Osteoblast (primary cell): ENCODE results near the gene TNFAIP2. TPM values are rescaled to one million over a fixed set of nuclear protein-coding genes. Genes with fewer than 3 reads are reported as not detected.

ENCODE experiments used
- DNase-seq: peaks from one replicate; pipeline ENCODE4 v3.0.0; 2011; ENCODE audit warnings: low spot score, mixed read lengths; ENCODE audit not compliant: insufficient read length; ENCODE audit errors: missing footprints
- H2AFZ ChIP-seq: 2 replicates; pipeline ENCODE4 v1.6.0; 2011; ENCODE audit warnings: mild to moderate bottlenecking, low read length
- H3K27ac ChIP-seq: 2 replicates; pipeline ENCODE4 v1.5.1; 2011; ENCODE audit warnings: mild to moderate bottlenecking, low read depth, low read length, moderate library complexity
- H3K27me3 ChIP-seq: 2 replicates; pipeline ENCODE4 v1.6.0; 2012; ENCODE audit warnings: mild to moderate bottlenecking, control low read depth, inconsistent platforms, low read length, moderate library complexity; ENCODE audit not compliant: insufficient read depth
- H3K36me3 ChIP-seq: 2 replicates; pipeline ENCODE4 v1.5.1; 2011; ENCODE audit warnings: mild to moderate bottlenecking, low read length, control low read depth, moderate library complexity; ENCODE audit not compliant: insufficient read depth
- H3K4me1 ChIP-seq: 2 replicates; pipeline ENCODE4 v1.5.1; 2011; ENCODE audit warnings: mild to moderate bottlenecking, low read length, control low read depth, moderate library complexity; ENCODE audit not compliant: insufficient read depth
- H3K4me2 ChIP-seq: 2 replicates; pipeline ENCODE4 v1.6.0; 2011; ENCODE audit warnings: mild to moderate bottlenecking, low read length; ENCODE audit not compliant: insufficient read depth
- H3K4me3 ChIP-seq: fragments of 200-600 bp; sonication (generic); 3 replicates; pipeline ENCODE4 v1.5.1; 2012; ENCODE audit warnings: mild to moderate bottlenecking, low read length, inconsistent platforms; ENCODE audit not compliant: insufficient read depth
- H3K79me2 ChIP-seq: 2 replicates; pipeline ENCODE4 v1.6.0; 2012; ENCODE audit warnings: mild to moderate bottlenecking, low read length, control low read depth, inconsistent platforms; ENCODE audit not compliant: insufficient read depth
- H3K9me3 ChIP-seq: 2 replicates; pipeline ENCODE4 v1.5.1; 2011; ENCODE audit warnings: low read depth, low read length, control low read depth
- H4K20me1 ChIP-seq: 2 replicates; pipeline ENCODE4 v1.6.0; 2012; ENCODE audit warnings: mild to moderate bottlenecking, low read length, control low read depth; ENCODE audit not compliant: insufficient read depth
- total RNA-seq: library from RNA; depleted of rRNA; stranded (reverse); fragments of >200 nt; gene quantifications from 2 replicates; pipeline ENCODE4 v1.2.3, GENCODE V29; 2012
- TF ChIP-seq, protein P1 (sequence below): IDR thresholded peaks from 2 replicates; pipeline ENCODE4 v1.5.1; 2011; ENCODE audit warnings: mild to moderate bottlenecking, low read depth, low read length, moderate library complexity; ENCODE audit errors: extremely low read depth

Gene TNFAIP2
- total RNA-seq, 1 donor = 60.1 TPM

DNA sequence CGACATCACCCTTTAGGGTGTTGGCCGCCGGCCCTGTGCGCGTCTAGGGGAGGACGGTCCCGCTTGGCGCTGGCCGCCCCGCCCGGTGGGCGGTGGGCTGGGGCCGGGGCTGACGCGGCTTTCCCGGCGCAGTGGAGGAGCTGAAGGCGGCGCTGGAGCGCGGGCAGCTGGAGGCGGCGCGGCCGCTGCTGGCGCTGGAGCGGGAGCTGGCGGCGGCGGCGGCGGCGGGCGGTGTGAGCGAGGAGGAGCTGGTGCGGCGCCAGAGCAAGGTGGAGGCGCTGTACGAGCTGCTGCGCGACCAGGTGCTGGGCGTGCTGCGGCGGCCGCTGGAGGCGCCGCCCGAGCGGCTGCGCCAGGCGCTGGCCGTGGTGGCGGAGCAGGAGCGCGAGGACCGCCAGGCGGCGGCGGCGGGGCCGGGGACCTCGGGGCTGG is 3.6 kb downstream of the TNFAIP2 start:
- DNase-seq = peak; percentile 82
- Histone ChIP-seq H3K27ac (no peak overlapping the region), H3K4me3 (no peak overlapping the region), H3K36me3 (peaks cover 9% of the 10 kb centered on the region), H3K79me2 (peaks cover 25% of the 10 kb centered on the region), H3K4me2 (no peak overlapping the region), H4K20me1 (peaks cover 48% of the 10 kb centered on the region), H3K9me3 (no peaks in the 10 kb centered on the region), H3K4me1 (peaks cover 49% of the 10 kb centered on the region), H2AFZ (no peak overlapping the region), H3K27me3 (no peaks in the 10 kb centered on the region)
- TF ChIP-seq, protein P1, sequence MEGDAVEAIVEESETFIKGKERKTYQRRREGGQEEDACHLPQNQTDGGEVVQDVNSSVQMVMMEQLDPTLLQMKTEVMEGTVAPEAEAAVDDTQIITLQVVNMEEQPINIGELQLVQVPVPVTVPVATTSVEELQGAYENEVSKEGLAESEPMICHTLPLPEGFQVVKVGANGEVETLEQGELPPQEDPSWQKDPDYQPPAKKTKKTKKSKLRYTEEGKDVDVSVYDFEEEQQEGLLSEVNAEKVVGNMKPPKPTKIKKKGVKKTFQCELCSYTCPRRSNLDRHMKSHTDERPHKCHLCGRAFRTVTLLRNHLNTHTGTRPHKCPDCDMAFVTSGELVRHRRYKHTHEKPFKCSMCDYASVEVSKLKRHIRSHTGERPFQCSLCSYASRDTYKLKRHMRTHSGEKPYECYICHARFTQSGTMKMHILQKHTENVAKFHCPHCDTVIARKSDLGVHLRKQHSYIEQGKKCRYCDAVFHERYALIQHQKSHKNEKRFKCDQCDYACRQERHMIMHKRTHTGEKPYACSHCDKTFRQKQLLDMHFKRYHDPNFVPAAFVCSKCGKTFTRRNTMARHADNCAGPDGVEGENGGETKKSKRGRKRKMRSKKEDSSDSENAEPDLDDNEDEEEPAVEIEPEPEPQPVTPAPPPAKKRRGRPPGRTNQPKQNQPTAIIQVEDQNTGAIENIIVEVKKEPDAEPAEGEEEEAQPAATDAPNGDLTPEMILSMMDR = no peak

DNA sequence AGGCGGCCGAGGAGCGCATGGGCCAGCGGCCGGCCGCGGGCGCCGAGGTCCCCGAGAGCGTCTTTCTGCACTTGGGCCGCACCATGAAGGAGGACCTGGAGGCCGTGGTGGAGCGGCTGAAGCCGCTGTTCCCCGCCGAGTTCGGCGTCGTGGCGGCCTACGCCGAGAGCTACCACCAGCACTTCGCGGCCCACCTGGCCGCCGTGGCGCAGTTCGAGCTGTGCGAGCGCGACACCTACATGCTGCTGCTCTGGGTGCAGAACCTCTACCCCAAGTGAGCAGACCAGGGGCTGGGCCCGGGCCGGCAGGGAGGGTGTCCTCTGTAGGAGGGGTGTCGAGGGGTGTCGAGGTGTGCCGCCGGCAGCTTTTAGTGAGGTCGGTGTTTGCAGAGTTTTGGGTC is 4.1 kb downstream of the TNFAIP2 start:
- no peak overlapping the region for H3K4me3 ChIP-seq
- H4K20me1 ChIP-seq = peaks cover 48% of the 10 kb centered on the region
- H3K4me1 ChIP-seq = peaks cover 45% of the 10 kb centered on the region
- H2AFZ ChIP-seq = no peak overlapping the region
- TF ChIP-seq, protein P1 = no peak
- no peaks in the 10 kb centered on the region for H3K9me3 ChIP-seq
- peak; percentile 76 for DNase-seq
- peaks cover 25% of the 10 kb centered on the region for H3K79me2 ChIP-seq
- H3K27ac ChIP-seq = no peak overlapping the region
- no peak overlapping the region for H3K4me2 ChIP-seq
- H3K36me3 ChIP-seq = peaks cover 10% of the 10 kb centered on the region
- no peaks in the 10 kb centered on the region for H3K27me3 ChIP-seq

DNA sequence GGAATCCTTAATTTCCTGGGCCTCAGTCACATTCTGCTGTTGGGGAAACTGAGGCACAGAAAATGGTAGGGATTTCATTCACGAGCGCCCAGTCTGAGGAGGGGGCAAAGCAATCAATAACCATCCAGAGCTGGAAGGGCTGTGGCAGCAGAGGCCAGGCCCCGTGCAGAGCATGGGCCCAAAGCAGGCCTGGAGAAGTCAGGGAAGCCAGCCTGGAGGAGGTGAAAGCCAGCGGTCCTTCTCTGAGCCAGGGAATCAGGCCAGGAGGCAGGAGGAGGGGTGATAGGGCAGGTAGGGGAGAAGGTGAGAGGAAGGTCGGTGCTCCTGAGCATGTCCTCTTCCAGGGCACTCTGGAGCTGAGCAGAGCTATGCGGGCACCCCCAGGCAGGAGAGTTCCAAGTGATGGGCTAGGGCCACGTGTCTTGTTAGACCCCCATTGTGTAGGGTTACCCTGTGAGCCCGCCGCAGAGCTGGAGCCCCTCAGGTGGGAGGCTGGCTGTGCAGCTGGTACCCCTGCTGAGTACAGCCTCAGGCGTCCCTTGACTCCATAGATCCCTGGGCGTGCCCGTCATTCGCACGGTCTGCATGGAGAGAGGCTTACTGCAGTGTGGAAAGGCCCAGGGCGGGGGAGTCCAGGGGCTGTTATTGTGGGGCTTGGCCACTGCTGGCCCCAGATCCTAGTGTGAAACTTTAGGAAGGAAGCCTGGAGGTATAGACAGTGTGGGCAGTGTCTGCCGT is 4.8 kb downstream of the TNFAIP2 start:
- H4K20me1 ChIP-seq = peaks cover 48% of the 10 kb centered on the region
- no peaks in the 10 kb centered on the region for H3K9me3 ChIP-seq
- TF ChIP-seq, protein P1 = no peak
- H3K27me3 ChIP-seq = no peaks in the 10 kb centered on the region
- no peak overlapping the region for H2AFZ ChIP-seq
- peak; percentile 90 for DNase-seq
- H3K79me2 ChIP-seq = peaks cover 25% of the 10 kb centered on the region
- no peak overlapping the region for H3K4me2 ChIP-seq
- peaks cover 16% of the 10 kb centered on the region for H3K36me3 ChIP-seq
- H3K4me3 ChIP-seq = no peak overlapping the region
- peaks cover 39% of the 10 kb centered on the region for H3K4me1 ChIP-seq
- H3K27ac ChIP-seq = no peak overlapping the region

DNA sequence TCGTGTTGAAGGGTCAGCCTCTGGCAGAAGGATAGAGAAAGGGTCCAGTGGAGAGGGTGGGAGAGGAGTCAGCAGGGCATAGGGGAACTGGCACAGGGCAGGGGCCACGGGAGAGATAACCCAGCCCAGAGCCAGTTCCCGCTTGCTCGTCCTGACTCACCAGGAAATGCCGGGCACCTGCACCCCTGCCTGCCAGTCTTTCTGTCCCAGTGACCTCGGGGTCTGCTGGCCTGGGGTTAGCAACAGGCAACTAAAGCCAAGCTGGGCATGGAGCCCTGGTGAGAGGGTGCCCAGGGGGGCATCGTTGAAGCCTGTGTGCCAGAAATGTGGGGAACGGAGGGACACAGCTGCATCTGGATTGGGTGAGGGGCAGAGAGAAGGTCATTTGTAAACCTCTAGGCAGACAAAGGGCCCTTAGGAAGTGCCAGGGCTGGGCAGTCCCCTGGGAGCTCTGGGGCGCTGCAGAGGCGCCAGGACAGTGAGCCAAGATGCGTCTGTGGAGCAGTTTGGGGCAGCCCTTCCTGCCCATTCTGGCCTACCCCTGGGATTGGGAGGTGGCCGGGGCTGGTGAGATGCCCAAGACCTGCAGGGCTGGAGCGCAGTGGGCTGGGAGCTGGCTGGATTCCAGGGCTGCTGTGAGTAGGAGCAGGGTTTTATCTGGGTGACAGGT is 5.5 kb downstream of the TNFAIP2 start:
- Histone ChIP-seq H3K4me2 (peak overlapping the region; percentile 32), H3K27me3 (no peaks in the 10 kb centered on the region), H2AFZ (no peak overlapping the region), H3K79me2 (peaks cover 24% of the 10 kb centered on the region), H3K9me3 (no peaks in the 10 kb centered on the region), H3K27ac (no peak overlapping the region), H3K4me1 (peaks cover 38% of the 10 kb centered on the region), H4K20me1 (peaks cover 48% of the 10 kb centered on the region), H3K4me3 (no peak overlapping the region), H3K36me3 (peaks cover 24% of the 10 kb centered on the region)
- peak; percentile 96 for DNase-seq
- TF ChIP-seq, protein P1 = no peak
